22Rv1 (cell line): ENCODE measurements around the gene MAP3K21.

Experiments used
- ZFX ChIP-seq: fragments of 450-650 bp; IDR thresholded peaks from 2 replicates; pipeline ENCODE4 v1.6.1; 2017; ENCODE audit warnings: antibody characterized with exemption, borderline replicate concordance
- TF ChIP-seq, protein P1 (sequence below): fragments of 450-650 bp; IDR thresholded peaks from 2 replicates; pipeline ENCODE4 v1.5.1; 2017; ENCODE audit warnings: mild to moderate bottlenecking

GRCh38 chr1:233359905-233360304, 32.4 kb downstream of the MAP3K21 start:
- TF ChIP-seq, protein P1, sequence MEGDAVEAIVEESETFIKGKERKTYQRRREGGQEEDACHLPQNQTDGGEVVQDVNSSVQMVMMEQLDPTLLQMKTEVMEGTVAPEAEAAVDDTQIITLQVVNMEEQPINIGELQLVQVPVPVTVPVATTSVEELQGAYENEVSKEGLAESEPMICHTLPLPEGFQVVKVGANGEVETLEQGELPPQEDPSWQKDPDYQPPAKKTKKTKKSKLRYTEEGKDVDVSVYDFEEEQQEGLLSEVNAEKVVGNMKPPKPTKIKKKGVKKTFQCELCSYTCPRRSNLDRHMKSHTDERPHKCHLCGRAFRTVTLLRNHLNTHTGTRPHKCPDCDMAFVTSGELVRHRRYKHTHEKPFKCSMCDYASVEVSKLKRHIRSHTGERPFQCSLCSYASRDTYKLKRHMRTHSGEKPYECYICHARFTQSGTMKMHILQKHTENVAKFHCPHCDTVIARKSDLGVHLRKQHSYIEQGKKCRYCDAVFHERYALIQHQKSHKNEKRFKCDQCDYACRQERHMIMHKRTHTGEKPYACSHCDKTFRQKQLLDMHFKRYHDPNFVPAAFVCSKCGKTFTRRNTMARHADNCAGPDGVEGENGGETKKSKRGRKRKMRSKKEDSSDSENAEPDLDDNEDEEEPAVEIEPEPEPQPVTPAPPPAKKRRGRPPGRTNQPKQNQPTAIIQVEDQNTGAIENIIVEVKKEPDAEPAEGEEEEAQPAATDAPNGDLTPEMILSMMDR: no peak
- no peak for TF ChIP-seq ZFX
